Spleen (tissue), 7 donors: Measurements from ENCODE around the gene OR51B4.

Experiments
- CTCF ChIP-seq, 11 experiments: fragments of 200-600 bp in 7 of 11; fragments of 450-650 bp in 4 of 11; sonication (generic) in 4 of 11; IDR thresholded peaks in 8 of 11; conservative IDR thresholded peaks in 3 of 11; 1 replicate in 7 of 11; 2 replicates in 4 of 11; pipeline versions ENCODE4 v1.4.0 to v1.8.0; 2016 to 2021; ENCODE audit warnings: antibody characterized with exemption in 11 of 11, inconsistent platforms in 4 of 11, mild to moderate bottlenecking in 1 of 11
- POLR2AphosphoS5 ChIP-seq, 3 donors: sonication (generic); formaldehyde crosslinking; IDR thresholded peaks; one replicate each; pipeline ENCODE4 v1.5.1; 2017; ENCODE audit warnings: antibody characterized with exemption in 3 of 3
- donor health status: DM: no; HTN: no; CAD: no; lungs with moderate emphysema.
- donor health status: DM: no; HTN: no; CAD: no.
- donor health status: DM: no; HTN: no; CAD: no.

- TF ChIP-seq POLR2AphosphoS5 (IDR thresholded peaks at IDR 0.05) (no peak), CTCF (IDR thresholded peaks at IDR 0.05 in 8 of 11, conservative IDR thresholded peaks at IDR 0.05 in 3 of 11) (no peak)
Observed at GRCh38 chr11:5274395-5274794, 27.4 kb downstream of the OR51B4 start.
